Osteoblast (primary cell): Measurements from ENCODE around the gene GDI1. TPM values are rescaled to one million over a fixed set of nuclear protein-coding genes. Genes with fewer than 3 reads are reported as not detected.
A peak's percentile ranks its signal among the peaks of the same experiment; 100 is the strongest.

Experiments
- DNase-seq: peaks from one replicate; pipeline ENCODE4 v3.0.0; 2011; ENCODE audit warnings: low spot score, mixed read lengths; ENCODE audit not compliant: insufficient read length; ENCODE audit errors: missing footprints
- H2AFZ ChIP-seq: 2 replicates; pipeline ENCODE4 v1.6.0; 2011; ENCODE audit warnings: mild to moderate bottlenecking, low read length
- H3K27ac ChIP-seq: 2 replicates; pipeline ENCODE4 v1.5.1; 2011; ENCODE audit warnings: mild to moderate bottlenecking, low read depth, low read length, moderate library complexity
- H3K27me3 ChIP-seq: 2 replicates; pipeline ENCODE4 v1.6.0; 2012; ENCODE audit warnings: mild to moderate bottlenecking, control low read depth, inconsistent platforms, low read length, moderate library complexity; ENCODE audit not compliant: insufficient read depth
- H3K36me3 ChIP-seq: 2 replicates; pipeline ENCODE4 v1.5.1; 2011; ENCODE audit warnings: mild to moderate bottlenecking, low read length, control low read depth, moderate library complexity; ENCODE audit not compliant: insufficient read depth
- H3K4me1 ChIP-seq: 2 replicates; pipeline ENCODE4 v1.5.1; 2011; ENCODE audit warnings: mild to moderate bottlenecking, low read length, control low read depth, moderate library complexity; ENCODE audit not compliant: insufficient read depth
- H3K4me2 ChIP-seq: 2 replicates; pipeline ENCODE4 v1.6.0; 2011; ENCODE audit warnings: mild to moderate bottlenecking, low read length; ENCODE audit not compliant: insufficient read depth
- H3K4me3 ChIP-seq: fragments of 200-600 bp; sonication (generic); 3 replicates; pipeline ENCODE4 v1.5.1; 2012; ENCODE audit warnings: mild to moderate bottlenecking, low read length, inconsistent platforms; ENCODE audit not compliant: insufficient read depth
- H3K79me2 ChIP-seq: 2 replicates; pipeline ENCODE4 v1.6.0; 2012; ENCODE audit warnings: mild to moderate bottlenecking, low read length, control low read depth, inconsistent platforms; ENCODE audit not compliant: insufficient read depth
- H3K9me3 ChIP-seq: 2 replicates; pipeline ENCODE4 v1.5.1; 2011; ENCODE audit warnings: low read depth, low read length, control low read depth
- H4K20me1 ChIP-seq: 2 replicates; pipeline ENCODE4 v1.6.0; 2012; ENCODE audit warnings: mild to moderate bottlenecking, low read length, control low read depth; ENCODE audit not compliant: insufficient read depth
- total RNA-seq: library from RNA; depleted of rRNA; stranded (reverse); fragments of >200 nt; gene quantifications from 2 replicates; pipeline ENCODE4 v1.2.3, GENCODE V29; 2012
- TF ChIP-seq, protein P1 (sequence below): IDR thresholded peaks from 2 replicates; pipeline ENCODE4 v1.5.1; 2011; ENCODE audit warnings: mild to moderate bottlenecking, low read depth, low read length, moderate library complexity; ENCODE audit errors: extremely low read depth

Gene GDI1
- total RNA-seq, 1 donor, result 74.6 TPM

- Histone ChIP-seq H3K36me3 (peaks cover 21% of the 10 kb centered on the region), H3K4me1 (peaks cover 4% of the 10 kb centered on the region), H3K79me2 (peaks cover 57% of the 10 kb centered on the region), H3K9me3 (no peaks in the 10 kb centered on the region), H2AFZ (no peak overlapping the region), H3K27ac (no peak overlapping the region), H4K20me1 (peaks cover 38% of the 10 kb centered on the region), H3K4me3 (peak overlapping the region; percentile 82), H3K4me2 (peak overlapping the region; percentile 83), H3K27me3 (no peaks in the 10 kb centered on the region)
- DNase-seq, result no peak
- TF ChIP-seq, protein P1, sequence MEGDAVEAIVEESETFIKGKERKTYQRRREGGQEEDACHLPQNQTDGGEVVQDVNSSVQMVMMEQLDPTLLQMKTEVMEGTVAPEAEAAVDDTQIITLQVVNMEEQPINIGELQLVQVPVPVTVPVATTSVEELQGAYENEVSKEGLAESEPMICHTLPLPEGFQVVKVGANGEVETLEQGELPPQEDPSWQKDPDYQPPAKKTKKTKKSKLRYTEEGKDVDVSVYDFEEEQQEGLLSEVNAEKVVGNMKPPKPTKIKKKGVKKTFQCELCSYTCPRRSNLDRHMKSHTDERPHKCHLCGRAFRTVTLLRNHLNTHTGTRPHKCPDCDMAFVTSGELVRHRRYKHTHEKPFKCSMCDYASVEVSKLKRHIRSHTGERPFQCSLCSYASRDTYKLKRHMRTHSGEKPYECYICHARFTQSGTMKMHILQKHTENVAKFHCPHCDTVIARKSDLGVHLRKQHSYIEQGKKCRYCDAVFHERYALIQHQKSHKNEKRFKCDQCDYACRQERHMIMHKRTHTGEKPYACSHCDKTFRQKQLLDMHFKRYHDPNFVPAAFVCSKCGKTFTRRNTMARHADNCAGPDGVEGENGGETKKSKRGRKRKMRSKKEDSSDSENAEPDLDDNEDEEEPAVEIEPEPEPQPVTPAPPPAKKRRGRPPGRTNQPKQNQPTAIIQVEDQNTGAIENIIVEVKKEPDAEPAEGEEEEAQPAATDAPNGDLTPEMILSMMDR, result no peak
Observed at GRCh38 chrX:154459832-154460231, 22.9 kb downstream of the GDI1 start.

- peak overlapping the region; percentile 82 for H3K4me3 ChIP-seq
- H3K9me3 ChIP-seq, result no peaks in the 10 kb centered on the region
- peaks cover 38% of the 10 kb centered on the region for H4K20me1 ChIP-seq
- H3K36me3 ChIP-seq, result peaks cover 26% of the 10 kb centered on the region
- H3K27me3 ChIP-seq, result no peaks in the 10 kb centered on the region
- H3K79me2 ChIP-seq, result peaks cover 57% of the 10 kb centered on the region
- peaks cover 4% of the 10 kb centered on the region for H3K4me1 ChIP-seq
- TF ChIP-seq, protein P1, result peak; percentile 7
- H2AFZ ChIP-seq, result no peak overlapping the region
- no peak for DNase-seq
- H3K4me2 ChIP-seq, result peak overlapping the region; percentile 83
- H3K27ac ChIP-seq, result no peak overlapping the region
Observed at GRCh38 chrX:154460326-154460725, 23.4 kb downstream of the GDI1 start.

- H3K4me2 ChIP-seq, result no peak overlapping the region
- TF ChIP-seq, protein P1, result no peak
- H4K20me1 ChIP-seq, result peaks cover 38% of the 10 kb centered on the region
- no peak overlapping the region for H3K27ac ChIP-seq
- no peaks in the 10 kb centered on the region for H3K9me3 ChIP-seq
- H3K27me3 ChIP-seq, result no peaks in the 10 kb centered on the region
- H3K4me3 ChIP-seq, result no peak overlapping the region
- DNase-seq, result no peak
- peaks cover 30% of the 10 kb centered on the region for H3K36me3 ChIP-seq
- H3K4me1 ChIP-seq, result peaks cover 4% of the 10 kb centered on the region
- H3K79me2 ChIP-seq, result peaks cover 57% of the 10 kb centered on the region
- no peak overlapping the region for H2AFZ ChIP-seq
Observed at GRCh38 chrX:154462396-154462795, 25.4 kb downstream of the GDI1 start.

- TF ChIP-seq, protein P1, result no peak
- DNase-seq, result no peak
- no peak overlapping the region for H3K4me3 ChIP-seq
- no peak overlapping the region for H3K4me2 ChIP-seq
- H3K4me1 ChIP-seq, result peaks cover 4% of the 10 kb centered on the region
- H3K9me3 ChIP-seq, result no peaks in the 10 kb centered on the region
- peaks cover 30% of the 10 kb centered on the region for H3K36me3 ChIP-seq
- peaks cover 38% of the 10 kb centered on the region for H4K20me1 ChIP-seq
- no peaks in the 10 kb centered on the region for H3K27me3 ChIP-seq
- H3K27ac ChIP-seq, result no peak overlapping the region
- H3K79me2 ChIP-seq, result peaks cover 51% of the 10 kb centered on the region
- no peak overlapping the region for H2AFZ ChIP-seq
Observed at GRCh38 chrX:154463611-154464220, 26.8 kb downstream of the GDI1 start.
